Measurements from ENCODE around the gene ST3GAL5. TPM values are rescaled to one million over a fixed set of nuclear protein-coding genes. Genes with fewer than 3 reads are reported as not detected.

Gene ST3GAL5
- total and polyA plus RNA-seq, 8 donors: 4.1 to 84.2 (median 11.8) TPM

DNA sequence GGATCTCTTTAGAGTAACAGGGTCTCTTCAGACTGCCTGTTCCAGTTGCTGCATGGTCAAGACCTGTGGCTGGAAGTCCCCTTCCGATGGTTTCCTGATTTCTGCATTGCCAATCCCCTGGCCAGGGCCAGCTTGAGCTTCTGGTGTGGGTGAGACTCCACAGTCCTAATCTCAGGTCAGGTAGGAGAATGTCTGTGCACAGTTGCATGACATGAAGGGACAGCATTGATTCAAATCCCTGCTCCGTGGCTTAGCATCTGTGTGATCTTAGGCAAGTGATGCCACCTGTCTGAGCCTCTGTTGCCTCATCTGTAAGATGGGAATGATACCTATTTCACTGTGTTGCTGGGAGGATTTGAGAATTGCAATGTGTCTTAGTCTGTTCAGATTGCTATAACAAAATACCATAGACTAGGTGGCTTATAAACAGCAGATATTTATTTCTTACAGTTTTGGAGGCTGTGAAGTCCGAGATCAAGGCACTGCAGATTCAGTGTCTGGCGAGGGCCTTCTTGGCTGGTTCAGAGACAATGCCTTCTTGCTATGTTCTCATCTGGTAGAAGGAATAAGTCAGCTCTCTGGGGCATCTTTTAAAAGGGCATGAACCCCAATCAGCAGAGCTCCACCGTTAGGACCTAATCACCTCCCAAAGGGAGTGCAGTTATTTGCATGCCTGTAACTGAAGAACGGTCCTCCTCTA lies 68.8 kb downstream of the ST3GAL5 start:
- Histone ChIP-seq H3K9me3 (no peaks in the 10 kb centered on the region), H3K27ac (no peak overlapping the region), H3K4me3 (no peak overlapping the region), H3K27me3 (no peaks in the 10 kb centered on the region), H3K36me3 (no peaks in the 10 kb centered on the region), H3K4me1 (no peaks in the 10 kb centered on the region)
- intact Hi-C loops (cut with DNase I; ENCODE audit: low total_unique reads): loop anchor here (10.0 kb wide), 1 partner anchor 65 kb away; the partner anchor contains the start of gene ATOH8
- no peak for TF ChIP-seq POLR2AphosphoS5 (IDR thresholded peaks at IDR 0.05)
- no peak for TF ChIP-seq EP300 (IDR thresholded peaks at IDR 0.05)
- TF ChIP-seq, protein P1, sequence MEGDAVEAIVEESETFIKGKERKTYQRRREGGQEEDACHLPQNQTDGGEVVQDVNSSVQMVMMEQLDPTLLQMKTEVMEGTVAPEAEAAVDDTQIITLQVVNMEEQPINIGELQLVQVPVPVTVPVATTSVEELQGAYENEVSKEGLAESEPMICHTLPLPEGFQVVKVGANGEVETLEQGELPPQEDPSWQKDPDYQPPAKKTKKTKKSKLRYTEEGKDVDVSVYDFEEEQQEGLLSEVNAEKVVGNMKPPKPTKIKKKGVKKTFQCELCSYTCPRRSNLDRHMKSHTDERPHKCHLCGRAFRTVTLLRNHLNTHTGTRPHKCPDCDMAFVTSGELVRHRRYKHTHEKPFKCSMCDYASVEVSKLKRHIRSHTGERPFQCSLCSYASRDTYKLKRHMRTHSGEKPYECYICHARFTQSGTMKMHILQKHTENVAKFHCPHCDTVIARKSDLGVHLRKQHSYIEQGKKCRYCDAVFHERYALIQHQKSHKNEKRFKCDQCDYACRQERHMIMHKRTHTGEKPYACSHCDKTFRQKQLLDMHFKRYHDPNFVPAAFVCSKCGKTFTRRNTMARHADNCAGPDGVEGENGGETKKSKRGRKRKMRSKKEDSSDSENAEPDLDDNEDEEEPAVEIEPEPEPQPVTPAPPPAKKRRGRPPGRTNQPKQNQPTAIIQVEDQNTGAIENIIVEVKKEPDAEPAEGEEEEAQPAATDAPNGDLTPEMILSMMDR (IDR thresholded peaks at IDR 0.05): no peak
- no peak for TF ChIP-seq POLR2A (IDR thresholded peaks at IDR 0.05)
- DNase-seq: no peak
- WGBS, 5 donors: 69 to 77% (median 75%) methylated on average over 6 of the region's 6 CpGs

DNA sequence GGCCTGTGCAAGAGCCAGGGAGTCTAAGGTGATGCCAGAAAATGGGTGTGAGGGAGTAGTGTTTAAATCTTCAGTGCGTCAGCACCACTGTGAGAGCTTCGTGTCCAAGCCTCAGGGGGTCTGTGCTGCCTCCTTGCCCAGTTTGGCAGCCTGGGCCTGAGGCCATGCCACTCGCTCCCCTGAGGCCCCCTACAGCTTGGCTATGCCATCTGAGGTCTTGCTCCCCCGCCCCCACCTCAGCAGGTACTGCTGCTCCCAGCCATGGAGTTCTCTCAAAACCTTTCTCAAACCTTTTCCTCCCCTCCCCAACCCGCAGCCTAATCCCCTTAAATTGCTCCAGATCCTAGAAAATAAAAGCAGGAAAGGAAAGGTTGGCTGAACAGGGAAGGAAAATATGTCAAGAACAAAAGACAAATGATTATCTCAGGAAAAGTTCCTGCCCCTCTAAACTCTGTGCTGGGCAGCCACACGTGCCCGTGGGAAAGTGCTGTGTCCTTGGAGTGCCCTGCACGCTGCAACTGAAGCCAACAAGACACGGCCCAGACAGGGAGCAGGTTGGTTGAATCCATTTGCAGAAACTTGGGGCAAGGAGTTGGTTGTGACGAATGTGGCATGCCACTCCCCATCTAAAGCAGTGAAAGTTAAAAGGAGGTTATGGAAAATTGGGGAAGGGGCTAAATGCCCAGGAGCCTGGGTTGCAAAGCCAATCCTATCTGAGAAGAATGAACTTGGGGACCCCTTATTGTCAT lies 73.8 kb downstream of the ST3GAL5 start:
- no peak overlapping the region for H3K4me3 ChIP-seq
- peaks cover 14 to 32% (median 21%) of the 10 kb centered on the region in 4 donors for H3K4me1 ChIP-seq
- H3K36me3 ChIP-seq: no peaks in the 10 kb centered on the region
- 71 to 79% (median 74%) methylated on average over 10 of the region's 10 CpGs for WGBS, 5 donors
- TF ChIP-seq POLR2A (IDR thresholded peaks at IDR 0.05): no peak
- no peak for TF ChIP-seq EP300 (IDR thresholded peaks at IDR 0.05)
- intact Hi-C loops (cut with DNase I; ENCODE audit: low total_unique reads): loop anchor here (5.0 to 10.0 kb wide), 2 partner anchors 60 to 88 kb away; partner anchors contain the start of gene ATOH8
- no peaks in the 10 kb centered on the region for H3K9me3 ChIP-seq
- H3K27me3 ChIP-seq: no peaks in the 10 kb centered on the region
- no peak overlapping the region for H3K27ac ChIP-seq
- no peak for DNase-seq

GRCh38 chr2:85813982-85814801 lies 74.6 kb downstream of the ST3GAL5 start:
- Histone ChIP-seq H3K4me3 (no peak overlapping the region), H3K4me1 (peaks cover 14 to 32% (median 21%) of the 10 kb centered on the region in 4 donors), H3K9me3 (no peaks in the 10 kb centered on the region), H3K27ac (no peak overlapping the region), H3K27me3 (no peaks in the 10 kb centered on the region), H3K36me3 (no peaks in the 10 kb centered on the region)
- WGBS, 5 donors: 29 to 33% (median 29%) methylated on average over 13 of the region's 13 CpGs
- peak; percentile 96 for DNase-seq
- TF ChIP-seq, protein P1 (IDR thresholded peaks at IDR 0.05): peak in 6 of 7 experiments; percentile 67 to 96 (median 92)
- TF ChIP-seq POLR2AphosphoS5 (IDR thresholded peaks at IDR 0.05) (peak in 1 of 3 donors; percentile 79), EP300 (IDR thresholded peaks at IDR 0.05) (no peak)
- intact Hi-C loops (cut with DNase I; ENCODE audit: low total_unique reads): loop anchor here (5.0 to 10.0 kb wide), 2 partner anchors 59 to 87 kb away; partner anchors contain the start of gene ATOH8

DNA sequence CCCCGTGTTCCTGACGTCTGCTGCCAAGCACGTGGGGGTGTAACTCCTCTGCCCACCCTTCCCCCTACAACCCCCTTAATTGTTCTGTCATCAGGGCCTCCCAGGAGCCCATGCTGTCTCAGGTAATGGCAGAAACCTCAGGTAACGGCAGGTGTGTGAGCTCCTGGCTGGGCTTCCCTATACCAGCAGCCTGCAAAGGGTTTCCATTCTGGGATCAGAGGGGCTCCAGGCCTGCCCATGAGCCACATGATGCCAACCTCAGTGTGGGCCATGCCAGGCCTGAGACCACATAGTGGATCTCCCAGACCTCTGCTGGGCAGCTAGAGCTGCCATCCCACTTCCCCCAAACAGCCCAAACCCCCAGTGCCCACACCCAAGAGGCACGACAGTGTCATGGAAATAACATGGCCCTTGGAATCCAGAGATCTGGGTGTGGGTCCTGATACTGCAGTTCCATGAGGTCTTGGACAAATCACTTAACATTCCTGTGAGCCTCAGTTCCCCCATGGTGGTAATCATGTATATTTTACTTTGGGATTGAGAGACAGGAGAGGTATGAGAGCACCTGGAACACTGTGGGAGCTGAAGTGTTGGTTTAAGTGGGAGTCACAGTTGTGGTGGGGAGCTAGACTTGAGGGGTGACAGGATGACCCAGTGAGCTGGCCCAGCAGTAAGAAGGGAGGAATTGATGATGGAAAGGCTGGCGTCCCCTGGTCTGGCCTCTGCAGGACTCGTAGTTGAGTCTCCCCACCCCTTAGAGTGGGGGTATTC lies 75.4 kb downstream of the ST3GAL5 start:
- no peak overlapping the region for H3K4me3 ChIP-seq
- H3K36me3 ChIP-seq: no peaks in the 10 kb centered on the region
- no peak overlapping the region for H3K27ac ChIP-seq
- TF ChIP-seq EP300 (IDR thresholded peaks at IDR 0.05): no peak
- TF ChIP-seq POLR2AphosphoS5 (IDR thresholded peaks at IDR 0.05): no peak
- no peak for TF ChIP-seq POLR2A (IDR thresholded peaks at IDR 0.05)
- TF ChIP-seq, protein P1 (IDR thresholded peaks at IDR 0.05): no peak
- H3K4me1 ChIP-seq: peaks cover 14 to 32% (median 21%) of the 10 kb centered on the region in 4 donors
- DNase-seq: no peak
- no peaks in the 10 kb centered on the region for H3K9me3 ChIP-seq
- intact Hi-C loops (cut with DNase I; ENCODE audit: low total_unique reads): loop anchor here (5.0 to 10.0 kb wide), 2 partner anchors 59 to 86 kb away; partner anchors contain the start of gene ATOH8
- H3K27me3 ChIP-seq: no peaks in the 10 kb centered on the region
- WGBS, 5 donors: 84 to 91% (median 86%) methylated on average over 7 of the region's 7 CpGs
